H1 (cell line): ENCODE measurements around the gene PLPPR2. TPM values are rescaled to one million over a fixed set of nuclear protein-coding genes. Genes with fewer than 3 reads are reported as not detected.

Source experiments
- CTCF ChIA-PET: fragments of 300-600 bp; sonication (Branson Sonifier 250); formaldehyde crosslinking; loops from one replicate; lab custom pipeline; 2021; ENCODE audit not compliant: partially characterized antibody; lab: Charles Lee
- POLR2A ChIA-PET: fragments of 300-600 bp; sonication (Branson Sonifier 250); formaldehyde crosslinking; loops from one replicate; lab custom pipeline; 2021; ENCODE audit warnings: inconsistent platforms; ENCODE audit not compliant: partially characterized antibody; lab: Charles Lee
- DNase-seq, 2 experiments: peaks; one replicate each; pipeline versions ENCODE4 v3.0.0 to v3.0.0-alpha.2; 2010 to 2022; ENCODE audit warnings: low spot score in 2 of 2, low read depth in 1 of 2, mixed read lengths in 1 of 2
- FAIRE-seq: peaks from 2 replicates; lab custom pipeline; 2011; peaks lifted over from hg19 to GRCh38; lab: Jason Lieb, UNC
- H2AFZ ChIP-seq: 2 replicates; pipeline ENCODE4 v1.8.1; 2012; ENCODE audit warnings: low read length, inconsistent platforms
- H2AK5ac ChIP-seq: 2 replicates; pipeline ENCODE4 v1.6.1; 2013; ENCODE audit warnings: low read depth, low read length
- H2BK120ac ChIP-seq: replicated peaks from 2 replicates; pipeline ENCODE3; 2013; ENCODE audit warnings: low read depth, low read length, inconsistent platforms
- H2BK12ac ChIP-seq: 2 replicates; pipeline ENCODE4 v1.6.1; 2013; ENCODE audit warnings: low read depth, low read length
- H2BK15ac ChIP-seq: 2 replicates; pipeline ENCODE4 v1.6.1; 2013; ENCODE audit warnings: low read length
- H2BK20ac ChIP-seq: 2 replicates; pipeline ENCODE4 v1.6.1; 2013; ENCODE audit warnings: low read length
- H2BK5ac ChIP-seq: 2 replicates; pipeline ENCODE4 v1.6.1; 2013; ENCODE audit warnings: low read depth, low read length
- H3K14ac ChIP-seq: 2 replicates; pipeline ENCODE4 v1.6.1; 2013; ENCODE audit warnings: inconsistent platforms; ENCODE audit not compliant: insufficient read length
- H3K18ac ChIP-seq: 2 replicates; pipeline ENCODE4 v1.6.1; 2013; ENCODE audit warnings: low read length; ENCODE audit errors: extremely low read depth
- H3K23ac ChIP-seq: 2 replicates; pipeline ENCODE4 v1.6.1; 2013; ENCODE audit warnings: inconsistent platforms; ENCODE audit not compliant: insufficient read length
- H3K23me2 ChIP-seq: 2 replicates; pipeline ENCODE4 v1.6.1; 2013; ENCODE audit warnings: low read depth, low read length
- H3K27ac ChIP-seq: 2 replicates; pipeline ENCODE4 v1.6.1; 2011; ENCODE audit warnings: low read depth, low read length, inconsistent platforms
- H3K27me3 ChIP-seq, 4 experiments: replicated peaks in 1 of 4; 1 replicate in 1 of 4; 2 replicates in 3 of 4; pipeline versions ENCODE4 v1.6.1 to v1.8.1; 2011 to 2013; ENCODE audit warnings: low read length in 3 of 4, mild to moderate bottlenecking in 3 of 4, inconsistent platforms in 2 of 4, mixed read lengths in 2 of 4, moderate library complexity in 1 of 4; ENCODE audit not compliant: control insufficient read depth in 3 of 4, insufficient read depth in 3 of 4; ENCODE audit errors: extremely low read depth in 1 of 4
- H3K36me3 ChIP-seq, 4 experiments: 2 replicates each; pipeline versions ENCODE4 v1.6.1 to v1.8.1; 2011 to 2013; ENCODE audit warnings: mild to moderate bottlenecking in 4 of 4, low read length in 3 of 4, moderate library complexity in 2 of 4, control low read depth in 1 of 4, inconsistent platforms in 1 of 4; ENCODE audit not compliant: insufficient read depth in 4 of 4, control insufficient read depth in 2 of 4
- H3K4ac ChIP-seq: replicated peaks from 2 replicates; pipeline ENCODE3; 2013; ENCODE audit warnings: low read length, low read depth, mixed read lengths, inconsistent platforms; ENCODE audit not compliant: insufficient read length
- H3K4me1 ChIP-seq, 4 experiments: replicated peaks in 1 of 4; 1 replicate in 1 of 4; 2 replicates in 3 of 4; pipeline versions ENCODE4 v1.6.1 to v1.8.1; 2011 to 2013; ENCODE audit warnings: low read length in 3 of 4, inconsistent platforms in 2 of 4, mixed read lengths in 1 of 4; ENCODE audit not compliant: insufficient read depth in 4 of 4, control insufficient read depth in 3 of 4
- H3K4me2 ChIP-seq, 2 experiments: 2 replicates each; pipeline versions ENCODE4 v1.6.1 to v1.8.1; 2011 to 2013; ENCODE audit warnings: low read depth in 2 of 2, low read length in 2 of 2, control low read depth in 1 of 2, inconsistent platforms in 1 of 2, mild to moderate bottlenecking in 1 of 2; ENCODE audit not compliant: insufficient read depth in 1 of 2
- H3K4me3 ChIP-seq, 4 experiments: fragments of 200-600, 300-600 bp in 1 of 4; sonication (generic), shearing (Covaris generic), sonication (Bioruptor Twin) in 1 of 4; 2 replicates each; pipeline versions ENCODE4 v1.5.1 to v1.8.1; 2011 to 2016; ENCODE audit warnings: low read length in 4 of 4, low read depth in 3 of 4, control low read depth in 2 of 4, inconsistent platforms in 2 of 4, mild to moderate bottlenecking in 2 of 4, mixed read lengths in 1 of 4, moderate library complexity in 1 of 4; ENCODE audit not compliant: insufficient read depth in 2 of 4; ENCODE audit errors: extremely low read depth in 1 of 4
- H3K56ac ChIP-seq: replicated peaks from 2 replicates; pipeline ENCODE3; 2013; ENCODE audit warnings: low read depth, mild to moderate bottlenecking, mixed read lengths, low read length, inconsistent platforms; ENCODE audit not compliant: insufficient read length
- H3K79me1 ChIP-seq: 2 replicates; pipeline ENCODE4 v1.6.1; 2013; ENCODE audit warnings: low read depth, low read length, control low read depth
- H3K79me2 ChIP-seq, 2 experiments: 2 replicates each; pipeline versions ENCODE4 v1.6.1 to v1.8.1; 2012 to 2013; ENCODE audit warnings: low read length in 2 of 2, mild to moderate bottlenecking in 2 of 2, inconsistent platforms in 1 of 2; ENCODE audit not compliant: insufficient read depth in 2 of 2, control insufficient read depth in 1 of 2
- H3K9ac ChIP-seq, 4 experiments: replicated peaks in 1 of 4; 1 replicate in 1 of 4; 2 replicates in 3 of 4; pipeline versions ENCODE4 v1.6.1 to v1.8.1; 2011 to 2013; ENCODE audit warnings: low read depth in 3 of 4, low read length in 3 of 4, control low read depth in 2 of 4, mild to moderate bottlenecking in 2 of 4, moderate library complexity in 2 of 4, inconsistent platforms in 1 of 4; ENCODE audit errors: extremely low read depth in 1 of 4
- H3K9me3 ChIP-seq, 2 experiments: 2 replicates each; pipeline versions ENCODE4 v1.6.1 to v1.8.1; 2012 to 2013; ENCODE audit warnings: mild to moderate bottlenecking in 2 of 2, moderate library complexity in 2 of 2, control low read depth in 1 of 2, inconsistent platforms in 1 of 2, low read depth in 1 of 2, low read length in 1 of 2, mixed read lengths in 1 of 2; ENCODE audit not compliant: insufficient read depth in 2 of 2
- H4K20me1 ChIP-seq, 2 experiments: replicated peaks in 1 of 2; 2 replicates each; pipeline versions ENCODE3 to v1.8.1; 2011 to 2013; ENCODE audit warnings: inconsistent platforms in 2 of 2, low read length in 2 of 2, mild to moderate bottlenecking in 1 of 2; ENCODE audit not compliant: insufficient read depth in 2 of 2, control insufficient read depth in 1 of 2
- H4K5ac ChIP-seq: 2 replicates; pipeline ENCODE4 v1.6.1; 2013; ENCODE audit warnings: low read length, low read depth, mixed read lengths, inconsistent platforms; ENCODE audit not compliant: insufficient read length
- H4K8ac ChIP-seq: 2 replicates; pipeline ENCODE4 v1.8.0; 2013; ENCODE audit warnings: mild to moderate bottlenecking, moderate library complexity, low read length, inconsistent platforms; ENCODE audit not compliant: insufficient read depth; ENCODE audit errors: extremely low read depth
- H4K91ac ChIP-seq: replicated peaks from 2 replicates; pipeline ENCODE3; 2013; ENCODE audit warnings: low read length, mixed read lengths, inconsistent platforms; ENCODE audit not compliant: insufficient read length
- CBX8 ChIP-seq: fragments of 300-800, 300-1000 bp; sonication (generic); IDR thresholded peaks from 2 replicates; pipeline ENCODE4 v1.7.1; 2016; ENCODE audit warnings: low read depth, low read length, borderline replicate concordance
- EZH2 ChIP-seq: fragments of 200-600 bp; sonication (generic); IDR thresholded peaks from 2 replicates; pipeline ENCODE4 v1.7.1; 2012; ENCODE audit warnings: low read depth, mild to moderate bottlenecking, moderate library complexity, low read length, inconsistent platforms; ENCODE audit not compliant: severe bottlenecking
- JUN ChIP-seq: IDR thresholded peaks from 2 replicates; pipeline ENCODE4 v1.6.1; 2011; ENCODE audit warnings: low read depth, mild to moderate bottlenecking, improper control_type of control experiment, low read length
- JUND ChIP-seq: IDR thresholded peaks from 2 replicates; pipeline ENCODE4 v1.6.1; 2011; ENCODE audit warnings: mild to moderate bottlenecking, improper control_type of control experiment, low read length
- KDM1A ChIP-seq: fragments of 200-600, 300-600 bp; sonication (generic); IDR thresholded peaks from 2 replicates; pipeline ENCODE4 v1.7.1; 2016; ENCODE audit warnings: mild to moderate bottlenecking, low read length, borderline replicate concordance
- PHF8 ChIP-seq: fragments of 200-600 bp; sonication (generic); conservative IDR thresholded peaks from 2 replicates; pipeline ENCODE4 v1.7.1; 2012; ENCODE audit warnings: low read depth, mild to moderate bottlenecking, inconsistent platforms, low read length, moderate library complexity
- POLR2A ChIP-seq, 2 experiments: IDR thresholded peaks; 1 replicate in 1 of 2; 2 replicates in 1 of 2; pipeline ENCODE4 v1.6.1; 2011; ENCODE audit warnings: low read depth in 2 of 2, low read length in 2 of 2, mild to moderate bottlenecking in 2 of 2; ENCODE audit errors: control extremely low read depth in 1 of 2
- SAP30 ChIP-seq: fragments of 300-600 bp; sonication (generic); IDR thresholded peaks from 2 replicates; pipeline ENCODE4 v1.7.1; 2012; ENCODE audit warnings: low read length, moderate library complexity, mild to moderate bottlenecking, inconsistent platforms; ENCODE audit not compliant: insufficient read depth, insufficient replicate concordance
- SIN3A ChIP-seq, 2 experiments: IDR thresholded peaks in 1 of 2; conservative IDR thresholded peaks in 1 of 2; 2 replicates each; pipeline ENCODE4 v1.6.1; 2011 to 2012; ENCODE audit warnings: low read length in 2 of 2, improper control_type of control experiment in 1 of 2, low read depth in 1 of 2, mild to moderate bottlenecking in 1 of 2
- SIRT6 ChIP-seq: IDR thresholded peaks from one replicate; pipeline ENCODE4 v1.7.1; 2012; ENCODE audit warnings: low read length, inconsistent platforms
- SP4 ChIP-seq: IDR thresholded peaks from 2 replicates; pipeline ENCODE4 v1.6.1; 2012; ENCODE audit warnings: low read length, inconsistent platforms
- SRF ChIP-seq: IDR thresholded peaks from 2 replicates; pipeline ENCODE4 v1.6.1; 2011; ENCODE audit warnings: mild to moderate bottlenecking, low read depth, low read length, moderate library complexity
- TAF1 ChIP-seq: IDR thresholded peaks from 2 replicates; pipeline ENCODE4 v1.6.1; 2011; ENCODE audit warnings: mild to moderate bottlenecking, low read depth, low read length
- TBP ChIP-seq: IDR thresholded peaks from 2 replicates; pipeline ENCODE4 v1.6.1; 2011; ENCODE audit warnings: low read depth, low read length, improper control_type of control experiment
- ZNF274 ChIP-seq: IDR thresholded peaks from 2 replicates; pipeline ENCODE4 v1.7.0; 2012; ENCODE audit warnings: low read length, borderline replicate concordance; ENCODE audit errors: extremely low read depth
- WGBS, 2 experiments: shearing (Covaris generic) in 1 of 2; methylation state at CpG; one replicate each; pipeline versions ENCODE4 v1.1.6 to v1.1.7; 2013 to 2015; ENCODE audit warnings: low lambda C conversion rate in 2 of 2, mixed read lengths in 2 of 2, inconsistent platforms in 1 of 2, low coverage in 1 of 2, missing lambda C conversion rate in 1 of 2; ENCODE audit not compliant: insufficient replicate concordance in 2 of 2, insufficient coverage in 1 of 2, insufficient read length in 1 of 2; ENCODE audit errors: extremely low coverage in 1 of 2, missing lambda C conversion rate in 1 of 2; 5-methylcytosine and 5-hydroxymethylcytosine counted together
- polyA plus RNA-seq, 7 experiments: library from polyadenylated mRNA; depleted of rRNA in 3 of 7; stranded (reverse) in 5 of 7; unstranded in 2 of 7; fragments of >200 nt in 5 of 7; fragments of 200-250 nt in 2 of 7; gene quantifications; 1 replicate in 5 of 7; 2 replicates in 1 of 7; 4 replicates in 1 of 7; pipeline versions ENCODE4 v1.2.1 to v1.2.3, GENCODE V29; 2011 to 2013; ENCODE audit warnings: missing spikeins in 2 of 7, mixed read lengths in 2 of 7
- total RNA-seq: library from RNA; stranded (reverse); fragmentation: NEBNext Ultra II Directional; extraction: Animal tissue kit (Norgen Biotek cat#: 25700); gene quantifications from 2 replicates; pipeline ENCODE4 v1.2.1, GENCODE V29; 2021

Gene PLPPR2
- total and polyA plus RNA-seq, 2 of the 8 experiments (the other 6 are each of a cell fraction or from before 2014, with no cell fraction given), result 7.2 to 11.7 TPM

DNA sequence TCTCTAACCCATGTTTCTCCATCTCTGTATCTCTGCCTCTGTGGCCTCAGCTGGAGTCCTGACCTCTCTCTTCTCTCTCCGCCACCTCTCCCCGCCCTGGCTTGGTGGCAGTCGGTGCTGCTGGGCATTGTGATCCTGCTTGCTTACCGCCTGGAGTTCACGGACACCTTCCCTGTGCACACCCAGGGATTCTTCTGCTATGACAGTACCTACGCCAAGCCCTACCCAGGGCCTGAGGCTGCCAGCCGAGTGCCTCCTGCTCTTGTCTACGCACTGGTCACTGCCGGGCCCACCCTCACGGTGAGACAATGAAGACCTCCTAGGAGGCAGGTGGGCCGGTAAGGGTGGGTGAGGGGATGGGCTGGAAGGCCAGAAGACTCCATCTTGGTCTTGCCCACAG, 4.2 kb downstream of the PLPPR2 start:
- H3K4me2 ChIP-seq, result no peak overlapping the region
- H3K4me3 ChIP-seq, result no peak overlapping the region
- FAIRE-seq (no peak), DNase-seq (no peak)
- no peak overlapping the region for H2BK15ac ChIP-seq
- H3K9ac ChIP-seq, result no peak overlapping the region
- 93% methylated on average over 11 of the region's 11 CpGs; no CpG with 5 or more reads in 1 of the 2 experiments for WGBS, 2 experiments
- peaks cover 18% of the 10 kb centered on the region; the same call in 1 of the 2 replicates for H3K23me2 ChIP-seq
- H2BK5ac ChIP-seq, result no peak overlapping the region
- no peak overlapping the region for H2BK120ac ChIP-seq
- CTCF ChIA-PET, result interaction anchor here (0.6 to 2.6 kb wide), 3 partner anchors 16 to 1290 kb away, joined by 3 to 26 read pairs (median 4); partner anchors contain the start of gene SWSAP1
- peaks cover 0 to 5% of the 10 kb centered on the region in 2 experiments for H4K20me1 ChIP-seq
- H4K91ac ChIP-seq, result no peak overlapping the region
- H3K9me3 ChIP-seq, result no peaks in the 10 kb centered on the region
- H3K27me3 ChIP-seq, result peaks cover 0 to 17% (median 12%) of the 10 kb centered on the region in 4 experiments; a peak in 3 of 7 replicates
- H2AFZ ChIP-seq, result no peak overlapping the region
- H3K23ac ChIP-seq, result no peak overlapping the region
- peaks cover 3% of the 10 kb centered on the region; the same call in 1 of the 2 replicates for H3K79me1 ChIP-seq
- H4K5ac ChIP-seq, result no peak overlapping the region
- H2AK5ac ChIP-seq, result no peak overlapping the region
- no peak overlapping the region for H4K8ac ChIP-seq
- H2BK12ac ChIP-seq, result no peak overlapping the region
- no peak overlapping the region for H3K14ac ChIP-seq
- H3K27ac ChIP-seq, result no peak overlapping the region
- H3K79me2 ChIP-seq, result no peaks in the 10 kb centered on the region
- H3K56ac ChIP-seq, result no peak overlapping the region
- H3K18ac ChIP-seq, result no peak overlapping the region
- peaks cover 3 to 17% (median 11%) of the 10 kb centered on the region in 4 experiments for H3K4me1 ChIP-seq
- no peak overlapping the region for H2BK20ac ChIP-seq
- POLR2A ChIA-PET, result interaction anchor here (0.8 to 3.1 kb wide), 4 partner anchors 11 to 22 kb away, joined by 3 to 34 read pairs (median 6); partner anchors contain the start of gene SWSAP1
- H3K36me3 ChIP-seq, result no peaks in the 10 kb centered on the region
- no peak overlapping the region for H3K4ac ChIP-seq
- TF ChIP-seq KDM1A (no peak), SIN3A (conservative IDR thresholded peaks at IDR 0.05 in 1 of 2, IDR thresholded peaks at IDR 0.05 in 1 of 2; ENCODE audit: low read depth in 1 of 2, low read length in 2 of 2) (no peak), ZNF274 (no peak), TBP (no peak), POLR2A (IDR thresholded peaks at IDR 0.05; ENCODE audit: control extremely low read depth in 1 of 2, low read depth in 2 of 2, low read length in 2 of 2) (no peak), SP4 (no peak), PHF8 (no peak), SAP30 (no peak), SIRT6 (no peak), EZH2 (no peak), CBX8 (no peak), JUND (no peak), TAF1 (no peak), SRF (no peak), JUN (no peak)
